RPMI7951 (cell line): ENCODE measurements around the gene PDE3A. TPM values are rescaled to one million over a fixed set of nuclear protein-coding genes. Genes with fewer than 3 reads are reported as not detected.

Source experiments
- DNase-seq: peaks from one replicate; pipeline ENCODE4 v3.0.0-alpha.2; 2012; ENCODE audit warnings: low read depth
- total RNA-seq: library from RNA; depleted of rRNA; stranded (reverse); fragments of >200 nt; shearing (Covaris generic); gene quantifications from 2 replicates; pipeline ENCODE4 v1.2.3, GENCODE V29; 2014

Gene PDE3A
- total RNA-seq, 1 experiment from 2014 or later = 0.12 TPM

GRCh38 chr12:20423557-20423956 lies 55.2 kb downstream of the PDE3A start:
- no peak for DNase-seq

DNA sequence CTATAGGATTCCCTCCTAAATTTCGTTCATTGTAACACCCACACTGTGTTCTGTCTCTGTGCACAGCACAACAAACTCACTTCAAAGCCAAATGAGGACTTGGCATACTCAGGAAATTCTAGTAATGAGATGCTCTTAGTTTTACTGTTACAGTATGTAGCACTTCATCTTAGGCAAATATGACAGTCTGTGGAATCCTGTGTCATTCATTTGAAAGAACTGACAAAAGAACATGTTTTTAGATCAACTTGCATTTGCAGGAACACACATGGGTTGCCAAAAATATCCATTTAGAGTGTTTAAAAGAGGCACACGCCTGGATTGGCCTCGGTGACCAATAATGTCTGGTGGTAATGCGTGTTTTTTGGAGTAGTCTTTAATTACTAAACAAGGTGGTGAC lies 56.5 kb downstream of the PDE3A start:
- DNase-seq = no peak

DNA sequence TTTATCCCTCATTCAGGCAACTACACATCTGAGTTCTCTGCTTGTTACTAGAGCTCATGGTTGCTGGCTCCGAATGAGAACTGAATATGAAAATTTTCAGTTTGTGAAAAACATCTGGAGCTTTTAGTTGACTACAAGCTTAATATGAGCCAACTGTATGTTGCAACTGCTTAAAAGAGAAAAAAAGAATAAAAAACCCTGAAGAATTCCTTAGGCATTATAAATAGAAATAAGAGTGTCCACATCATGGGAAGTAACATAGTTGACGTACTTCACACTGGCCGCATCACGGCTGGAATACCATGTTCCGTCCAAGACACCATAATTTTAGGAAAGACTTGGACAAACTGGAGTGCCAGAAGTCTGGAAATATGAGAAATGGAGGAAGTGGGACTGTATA lies 57.9 kb downstream of the PDE3A start:
- no peak for DNase-seq

GRCh38 chr12:20426957-20427356 lies 58.6 kb downstream of the PDE3A start:
- no peak for DNase-seq

- DNase-seq = no peak
These were observed 61.5 kb downstream of the PDE3A start for GRCh38 chr12:20429852-20430251.

DNA sequence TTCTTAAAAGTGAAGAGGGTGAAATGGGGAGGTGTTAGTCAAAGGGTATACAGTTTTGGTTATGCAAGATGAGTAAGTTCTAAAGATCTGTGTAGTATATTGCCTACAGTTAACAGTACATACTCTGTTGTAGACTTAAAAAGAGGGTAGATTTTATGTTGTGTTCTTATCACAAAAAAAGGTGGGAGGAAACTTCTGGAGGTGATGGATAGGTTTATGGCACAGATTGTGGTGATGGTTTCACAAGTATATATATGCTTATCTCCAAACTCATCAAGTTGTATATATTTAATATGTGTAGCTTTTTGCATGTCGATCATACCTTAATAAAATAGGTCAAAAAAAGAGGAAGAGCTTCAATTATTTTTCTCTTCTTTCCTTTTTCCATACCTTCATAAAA lies 64.0 kb downstream of the PDE3A start:
- no peak for DNase-seq

DNA sequence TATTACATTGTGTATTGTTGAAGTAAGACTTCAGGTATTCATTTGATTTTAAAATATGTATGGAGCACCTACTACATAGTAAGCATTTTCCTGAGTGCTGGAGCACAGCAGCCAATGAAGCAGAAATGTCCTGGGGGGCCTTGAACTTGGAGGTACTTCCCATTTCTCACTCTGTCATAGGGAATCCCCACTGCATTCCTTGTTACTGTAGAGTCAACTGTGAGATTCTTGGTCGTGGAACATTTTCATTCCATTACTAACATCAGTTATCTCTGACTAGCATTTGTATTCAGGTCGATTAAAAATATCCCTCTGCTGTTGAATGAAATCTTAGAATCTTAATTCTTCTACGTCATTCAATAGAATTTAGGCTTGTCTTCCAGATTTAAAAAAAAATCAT lies 66.7 kb downstream of the PDE3A start:
- no peak for DNase-seq

DNA sequence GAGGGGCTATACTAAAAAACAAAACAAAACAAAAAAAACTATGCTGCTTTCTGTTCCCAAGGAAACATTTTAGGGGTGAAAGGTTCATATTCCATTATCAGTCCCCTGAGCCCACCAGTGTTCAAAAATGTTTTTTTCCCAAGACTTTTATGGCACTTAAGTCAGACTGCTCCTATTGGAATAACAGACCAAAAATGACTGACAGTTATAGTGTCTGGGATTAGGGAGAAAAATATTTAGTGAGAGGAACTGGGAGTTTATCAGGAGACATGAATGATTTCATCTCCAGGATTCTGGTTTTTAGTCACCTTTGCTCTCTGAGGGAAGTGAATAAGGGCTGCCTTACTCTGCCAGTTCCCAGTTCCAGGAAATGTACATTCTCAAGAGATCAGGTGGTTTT lies 68.0 kb downstream of the PDE3A start:
- DNase-seq = no peak

- DNase-seq = no peak
These were observed 70.0 kb downstream of the PDE3A start for GRCh38 chr12:20438299-20438779.

- no peak for DNase-seq
These were observed 71.3 kb downstream of the PDE3A start for GRCh38 chr12:20439626-20440025.

- DNase-seq = no peak
These were observed 72.1 kb downstream of the PDE3A start for GRCh38 chr12:20440408-20440807.

GRCh38 chr12:20442322-20442721 lies 74.0 kb downstream of the PDE3A start:
- no peak for DNase-seq

DNA sequence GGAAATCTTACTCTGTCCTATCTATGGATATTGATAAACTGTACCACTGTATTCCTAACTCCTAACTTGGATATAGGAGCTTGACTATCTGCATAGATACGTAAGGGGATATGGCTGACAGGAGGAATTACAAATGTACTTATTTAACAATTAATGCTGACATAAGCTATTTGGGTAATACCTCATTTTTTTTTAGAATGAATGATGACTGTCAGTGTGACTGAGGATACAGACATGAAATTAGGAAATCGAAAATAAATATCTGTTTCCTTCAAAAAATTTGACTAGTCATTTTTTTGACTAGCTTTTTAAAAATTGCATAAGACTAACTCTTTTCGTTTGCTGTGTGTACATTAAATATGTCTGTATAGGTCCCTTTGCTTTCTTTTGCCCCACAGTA lies 74.9 kb downstream of the PDE3A start:
- DNase-seq = no peak

DNA sequence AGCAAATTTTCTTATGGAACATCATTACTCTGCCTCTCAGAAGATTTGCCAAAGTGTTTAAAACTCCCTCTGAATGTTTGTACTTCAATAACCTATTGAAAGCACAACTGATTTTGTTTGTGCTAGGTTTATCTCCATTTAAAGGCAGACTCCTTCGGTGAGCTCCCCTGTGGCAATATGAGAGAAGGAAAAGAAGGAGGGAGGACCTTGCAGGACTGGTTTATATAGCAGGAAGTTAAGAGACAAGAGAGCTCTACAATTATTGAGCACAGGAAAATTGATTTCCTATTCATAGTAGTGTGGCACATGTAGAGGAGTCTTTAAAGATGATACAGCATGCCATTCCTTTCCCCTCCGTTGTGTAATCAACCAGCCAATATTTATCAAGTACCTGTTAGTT lies 75.5 kb downstream of the PDE3A start:
- no peak for DNase-seq

DNA sequence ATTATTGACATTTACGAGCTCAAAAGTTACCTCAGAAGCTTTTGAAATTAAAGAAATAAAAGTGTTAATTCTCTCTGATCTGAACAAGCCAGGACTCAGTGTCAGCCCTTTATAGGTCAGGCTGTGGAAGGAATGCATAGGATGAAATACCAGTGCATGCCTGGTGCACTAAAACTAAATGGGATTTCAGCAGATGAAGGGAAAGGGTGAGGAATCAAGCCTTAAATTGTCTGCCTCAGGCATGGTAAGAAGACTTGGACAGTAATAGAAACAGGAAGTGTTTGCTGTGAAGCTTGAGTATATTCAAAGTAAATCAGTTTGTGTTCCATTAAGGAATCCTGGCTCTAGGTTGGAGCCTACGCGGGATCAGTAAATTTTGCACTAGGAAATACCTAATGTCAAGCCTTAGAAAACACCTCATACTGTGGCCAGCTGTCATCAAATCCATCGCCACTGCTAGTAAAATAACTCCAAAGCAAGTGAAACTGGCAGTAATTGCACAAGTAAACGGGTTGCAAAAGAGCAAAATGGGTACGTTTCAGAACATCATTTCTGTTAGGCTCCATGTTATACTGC lies 76.3 kb downstream of the PDE3A start:
- no peak for DNase-seq

DNA sequence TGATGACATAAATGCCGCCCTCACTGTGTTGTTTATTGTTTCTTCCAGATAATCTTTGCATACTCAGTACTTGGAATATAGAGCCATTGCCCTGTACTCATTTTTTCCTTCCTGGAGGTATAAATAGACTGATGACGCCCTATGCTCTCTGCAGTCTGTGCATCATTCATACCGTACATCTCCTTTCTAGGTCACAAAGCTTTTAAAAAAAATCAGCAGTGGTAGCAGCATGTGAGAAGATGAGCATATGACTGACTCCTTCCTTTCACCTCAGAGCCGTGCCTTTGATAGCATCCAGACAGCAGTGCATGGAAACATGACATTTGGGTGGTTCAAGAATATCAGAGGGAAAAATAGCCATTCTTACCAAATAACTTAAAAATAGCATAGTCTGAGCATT lies 77.3 kb downstream of the PDE3A start:
- DNase-seq = no peak

DNA sequence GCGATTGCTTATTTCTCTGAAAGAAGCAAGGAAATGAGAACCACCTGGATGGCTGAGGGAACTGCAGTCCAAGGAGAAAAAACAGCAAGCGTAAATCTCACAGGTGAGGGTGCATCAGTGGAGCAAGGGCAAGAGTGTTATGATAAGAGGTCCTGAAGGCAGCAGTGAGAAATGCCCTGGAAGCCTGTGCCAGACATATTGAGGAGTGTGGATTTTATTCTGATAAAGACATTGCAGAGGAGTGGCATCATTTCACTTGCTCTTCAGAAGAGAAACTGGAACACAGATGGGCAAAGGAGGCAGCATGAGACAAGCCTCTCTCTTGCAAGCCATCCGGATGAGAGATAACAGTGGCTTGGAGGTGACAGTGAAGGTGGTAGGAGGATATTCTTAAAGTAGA lies 78.5 kb downstream of the PDE3A start:
- no peak for DNase-seq

- no peak for DNase-seq
These were observed 80.4 kb downstream of the PDE3A start for GRCh38 chr12:20448781-20449180.

GRCh38 chr12:20450591-20451180 lies 82.3 kb downstream of the PDE3A start:
- DNase-seq = no peak

GRCh38 chr12:20451761-20452160 lies 83.4 kb downstream of the PDE3A start:
- DNase-seq = peak; percentile 15

- no peak for DNase-seq
These were observed 84.2 kb downstream of the PDE3A start for GRCh38 chr12:20452496-20453010.

- DNase-seq = no peak
These were observed 85.5 kb downstream of the PDE3A start for GRCh38 chr12:20453756-20454310.

- no peak for DNase-seq
These were observed 86.8 kb downstream of the PDE3A start for GRCh38 chr12:20455001-20455706.
